H4 (cell line): ENCODE measurements around the gene CAMTA1. TPM values are rescaled to one million over a fixed set of nuclear protein-coding genes. Genes with fewer than 3 reads are reported as not detected.

Experiments
- DNase-seq: peaks from one replicate; pipeline ENCODE4 v3.0.0-alpha.2; 2015; ENCODE audit warnings: low spot score
- total RNA-seq: library from RNA; depleted of rRNA; stranded (reverse); fragments of >200 nt; shearing (Covaris generic); gene quantifications from 2 replicates; pipeline ENCODE4 v1.2.3, GENCODE V29; 2014

CAMTA1 gene
- total RNA-seq, 1 experiment from 2014 or later, result 98.2 TPM

DNA sequence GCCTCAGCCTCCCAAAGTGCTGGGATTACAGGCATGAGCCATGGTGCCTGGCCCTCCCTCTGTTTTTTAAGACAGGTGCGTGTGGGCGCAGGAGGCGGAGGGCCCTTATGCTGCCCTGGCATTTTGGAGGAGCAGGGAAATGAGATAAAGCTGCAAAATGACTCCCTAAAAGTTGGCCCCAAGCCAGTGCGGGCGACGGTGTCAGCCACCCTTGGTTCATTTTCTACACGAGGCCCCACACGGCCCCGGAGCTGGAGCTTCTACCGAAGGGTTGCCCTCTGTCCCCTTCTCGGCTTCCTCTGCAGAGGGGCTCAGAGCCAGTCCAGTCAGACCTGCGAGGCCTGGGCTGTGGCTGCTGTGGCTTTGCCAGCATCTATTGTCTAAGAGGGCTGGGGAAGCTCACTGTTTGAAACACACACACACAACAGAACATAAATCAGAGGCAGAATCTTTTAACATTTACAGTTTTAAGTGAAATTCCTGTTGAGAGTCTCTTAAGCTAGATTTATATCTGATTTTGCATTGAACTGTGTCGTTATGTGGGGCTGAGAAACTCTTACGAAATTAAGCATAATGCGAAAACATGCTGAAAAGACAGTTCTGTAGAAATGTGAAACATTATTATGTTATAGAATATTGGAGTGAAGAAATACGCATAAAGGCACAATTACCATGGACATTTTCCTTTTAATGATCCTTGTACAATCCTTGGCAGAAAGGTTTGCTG, 255.9 kb downstream of the CAMTA1 start:
- DNase-seq, result no peak

DNA sequence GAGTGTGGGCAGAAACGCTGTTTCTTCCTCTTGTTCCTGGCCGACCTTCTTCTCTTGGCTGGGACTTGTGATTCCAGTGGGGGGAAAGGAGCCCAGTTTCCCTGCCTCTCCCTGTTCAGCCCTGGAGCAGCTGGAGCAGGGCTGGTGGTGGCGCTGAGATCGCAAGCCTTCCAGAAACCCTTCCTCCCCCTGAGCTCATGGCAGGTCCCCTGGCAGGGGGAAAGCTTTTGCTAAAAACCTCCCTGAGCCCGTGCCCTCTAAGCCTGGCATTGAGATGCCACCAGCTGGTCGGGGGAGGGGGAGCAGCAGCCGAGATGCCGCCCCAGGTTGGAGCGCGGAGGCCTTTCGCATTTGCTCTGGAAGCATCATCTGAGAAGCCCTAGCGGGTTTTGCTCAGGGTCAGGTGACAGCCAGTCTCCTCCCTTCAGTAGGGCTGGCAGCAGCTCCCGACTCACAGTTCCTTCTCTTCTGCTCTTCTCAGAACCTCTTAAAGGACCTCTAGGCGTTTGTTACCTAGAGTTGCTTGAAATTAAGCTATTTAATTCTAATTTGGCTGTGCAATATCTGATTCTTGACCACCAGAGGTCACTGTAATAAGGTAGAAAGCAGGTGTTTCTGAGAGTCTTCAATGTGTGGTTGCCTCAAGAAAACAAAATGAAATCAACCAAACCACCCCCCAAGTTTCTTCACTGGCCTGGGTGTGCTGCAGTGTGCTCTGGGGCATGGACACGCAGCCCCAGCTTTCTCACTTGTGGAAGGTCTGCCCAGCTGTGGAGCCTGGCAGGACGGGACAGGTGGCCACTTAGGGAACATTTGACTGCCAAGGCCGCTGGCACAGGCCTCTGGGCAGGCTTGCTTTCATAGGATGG, 257.3 kb downstream of the CAMTA1 start:
- DNase-seq, result peak; percentile 9

DNA sequence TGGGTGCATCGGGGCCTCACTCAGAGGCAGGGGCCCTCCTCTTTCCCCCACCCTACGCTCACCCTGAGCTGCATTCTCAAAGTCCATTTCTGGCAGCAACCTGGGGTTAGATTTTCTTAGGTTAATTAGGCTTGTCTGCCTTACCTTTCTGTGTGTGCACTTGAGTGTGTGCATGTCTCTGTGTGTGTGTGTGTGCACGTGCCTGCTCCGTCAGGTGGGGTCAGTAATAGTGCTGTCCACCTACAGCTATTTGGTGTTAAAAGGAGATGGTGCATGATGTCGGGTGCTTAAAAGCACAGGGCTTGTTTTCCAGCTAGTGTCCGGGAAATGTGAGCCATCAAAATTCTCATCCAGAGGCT, 257.9 kb downstream of the CAMTA1 start:
- no peak for DNase-seq

DNA sequence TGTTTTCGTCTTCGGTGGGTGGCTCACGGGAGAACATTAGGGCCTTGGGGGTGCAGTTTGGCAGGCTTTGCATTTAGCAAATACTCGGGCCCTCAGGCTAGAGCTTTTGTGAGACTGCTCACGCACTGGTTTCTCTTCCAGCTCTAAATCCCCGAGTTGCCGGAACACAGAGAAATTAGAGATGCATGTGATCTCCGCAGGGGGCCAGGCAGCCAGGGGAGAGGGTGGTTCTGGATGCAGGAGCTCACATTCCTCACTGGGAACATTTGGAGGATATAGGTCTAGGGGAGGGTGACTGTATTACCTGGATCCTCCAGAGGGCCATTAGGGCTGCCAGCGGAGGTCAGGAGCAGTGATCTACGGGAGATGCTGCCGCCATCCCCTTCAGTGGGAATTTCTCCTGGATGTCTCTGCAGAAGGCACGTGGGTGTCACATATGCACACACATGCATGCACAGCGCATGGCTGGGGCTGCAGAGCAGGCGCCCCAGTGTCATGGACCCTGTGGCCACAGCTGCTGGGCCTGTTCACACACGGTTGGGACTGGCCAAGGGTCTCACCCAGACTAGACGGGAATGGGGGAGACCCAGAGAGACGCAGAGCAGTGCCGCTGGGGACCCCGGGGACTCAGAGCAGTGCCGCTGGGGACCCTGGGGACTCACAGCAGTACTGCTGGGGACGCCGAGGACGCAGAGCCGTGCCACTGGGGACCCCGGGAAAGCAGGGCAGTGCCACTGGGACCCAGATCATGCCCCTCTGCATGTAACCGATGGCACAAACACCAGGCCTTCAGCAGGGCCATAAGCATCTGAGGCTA, 258.7 kb downstream of the CAMTA1 start:
- no peak for DNase-seq

DNA sequence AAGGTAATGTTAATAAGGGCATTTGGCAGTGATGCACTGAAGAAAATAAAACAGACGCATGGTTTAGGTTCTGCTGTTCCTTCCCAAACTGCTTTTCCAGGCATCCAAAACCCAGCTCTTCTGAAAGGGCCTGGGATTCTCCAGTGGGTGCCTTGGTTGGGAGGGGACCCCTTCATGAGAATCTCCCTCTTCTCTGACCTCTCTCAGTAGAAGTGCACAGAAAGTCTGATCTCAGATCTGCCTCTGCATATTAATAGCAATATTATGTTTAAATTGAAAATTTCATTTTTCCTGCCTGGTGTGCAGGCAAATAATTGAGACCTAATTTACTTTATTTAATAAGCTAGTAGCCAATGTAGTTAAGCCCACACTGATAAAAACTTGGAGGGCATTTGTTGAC, 260.6 kb downstream of the CAMTA1 start:
- no peak for DNase-seq

DNA sequence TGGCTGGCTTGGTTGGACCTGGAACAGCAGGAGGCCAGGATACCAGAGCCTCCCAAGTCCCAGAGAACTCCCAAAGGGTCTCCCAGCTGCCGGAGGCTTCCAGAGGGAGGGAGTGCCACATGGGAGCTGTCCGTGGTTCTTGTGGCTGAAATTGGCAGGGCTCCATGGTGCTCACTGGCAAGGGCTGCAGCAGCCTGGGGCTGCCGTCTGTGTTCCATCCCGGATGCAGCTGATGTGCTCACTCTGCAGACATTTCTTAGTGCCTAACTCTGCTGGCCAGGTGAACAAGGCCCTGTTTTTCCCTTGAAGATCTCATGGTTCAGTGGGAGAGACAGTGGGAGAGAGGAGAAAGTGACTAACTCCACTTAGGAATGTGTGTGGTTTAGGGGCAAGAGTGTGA, 261.1 kb downstream of the CAMTA1 start:
- peak; percentile 58 for DNase-seq

DNA sequence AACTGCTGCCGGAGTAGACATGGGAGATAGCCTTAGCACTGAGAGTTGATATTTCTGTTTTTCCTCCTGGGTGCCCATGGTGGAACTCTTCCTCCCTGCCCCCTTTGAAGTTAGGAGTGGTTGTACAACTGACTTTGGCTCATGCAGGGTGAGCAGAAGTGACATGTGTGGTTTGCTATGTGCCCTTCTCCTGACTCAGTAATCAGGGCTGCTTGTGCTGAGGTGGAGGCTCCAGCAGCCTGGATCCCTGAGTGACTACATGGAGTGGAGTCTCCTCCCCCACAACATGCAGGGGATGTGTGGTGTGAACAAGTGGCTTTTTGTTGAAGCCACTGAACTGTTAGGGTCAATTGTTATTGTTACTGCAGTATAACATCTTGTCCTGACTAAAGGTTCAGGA, 261.6 kb downstream of the CAMTA1 start:
- no peak for DNase-seq

DNA sequence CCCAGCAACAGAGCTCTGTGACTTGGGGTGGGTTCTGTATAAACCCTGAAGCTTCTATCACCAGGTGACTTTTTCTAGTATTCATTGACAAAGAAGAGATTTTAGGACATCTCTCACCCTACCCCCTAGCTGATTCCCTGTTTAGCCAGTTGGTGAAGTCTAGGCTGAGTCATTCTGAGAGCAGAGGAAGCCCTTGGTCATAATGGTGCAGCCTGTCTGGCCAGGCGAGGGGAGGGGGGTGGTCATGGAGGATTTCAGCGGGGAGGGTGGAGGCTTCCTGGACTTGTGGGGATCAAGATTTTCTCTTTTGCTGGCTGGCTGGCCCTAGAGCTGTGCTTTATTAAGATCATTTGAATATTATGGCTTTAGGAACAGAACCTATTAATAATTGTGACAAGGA, 262.6 kb downstream of the CAMTA1 start:
- DNase-seq, result no peak

DNA sequence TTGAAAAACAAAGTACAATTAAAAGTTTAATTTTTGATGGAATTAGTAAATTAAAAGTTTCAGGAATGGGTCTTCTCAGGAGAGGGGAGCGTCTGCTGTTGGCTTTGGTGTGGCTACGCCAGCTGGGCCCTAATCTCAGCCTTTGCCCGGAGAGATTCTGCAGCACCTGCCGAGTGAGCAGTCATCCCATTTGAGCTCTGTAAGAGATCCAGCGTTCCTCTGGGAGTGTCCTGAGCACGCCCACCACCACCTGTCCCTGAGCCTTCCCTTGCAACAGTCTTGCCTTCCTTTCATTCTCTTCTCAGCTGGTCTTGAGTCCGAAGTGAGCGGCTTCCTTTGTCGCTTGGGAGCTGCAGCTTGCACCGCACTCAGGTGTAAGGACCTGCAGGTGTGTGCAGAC, 263.1 kb downstream of the CAMTA1 start:
- DNase-seq, result no peak

DNA sequence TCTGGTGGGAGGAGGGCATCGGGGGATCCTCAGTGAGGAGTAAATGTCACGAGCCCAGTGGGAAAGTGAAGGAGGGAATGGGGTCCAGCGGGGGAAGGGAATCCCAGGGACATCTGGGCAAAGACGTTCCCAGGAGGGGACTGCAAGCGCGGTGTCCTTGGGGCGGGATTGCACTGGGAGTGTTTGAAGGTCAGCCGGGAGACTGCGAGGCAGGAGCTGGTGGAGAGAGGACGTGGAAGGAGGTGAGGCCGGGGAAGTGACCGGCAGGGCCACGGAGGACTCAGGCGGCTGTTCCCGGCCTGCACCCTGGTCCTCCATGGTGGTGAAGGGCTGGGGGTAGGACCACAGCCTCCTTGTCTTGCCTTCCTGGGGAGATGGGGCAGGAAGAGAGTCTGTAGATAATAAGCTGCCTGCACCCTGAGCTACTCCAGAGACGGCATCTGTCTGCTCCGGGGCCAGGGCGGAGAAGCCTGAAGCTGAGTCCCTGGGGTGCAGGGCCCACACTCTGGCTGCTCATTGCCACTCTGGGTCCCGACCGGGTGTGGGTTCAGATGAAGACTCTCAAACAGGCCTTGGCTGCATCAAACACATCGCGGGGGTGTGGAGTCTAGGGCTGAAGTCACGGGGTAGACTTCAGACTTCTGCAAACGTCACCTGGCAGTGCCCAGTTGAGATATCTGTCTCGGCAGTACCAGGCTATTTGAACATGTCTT, 264.8 kb downstream of the CAMTA1 start:
- no peak for DNase-seq

DNA sequence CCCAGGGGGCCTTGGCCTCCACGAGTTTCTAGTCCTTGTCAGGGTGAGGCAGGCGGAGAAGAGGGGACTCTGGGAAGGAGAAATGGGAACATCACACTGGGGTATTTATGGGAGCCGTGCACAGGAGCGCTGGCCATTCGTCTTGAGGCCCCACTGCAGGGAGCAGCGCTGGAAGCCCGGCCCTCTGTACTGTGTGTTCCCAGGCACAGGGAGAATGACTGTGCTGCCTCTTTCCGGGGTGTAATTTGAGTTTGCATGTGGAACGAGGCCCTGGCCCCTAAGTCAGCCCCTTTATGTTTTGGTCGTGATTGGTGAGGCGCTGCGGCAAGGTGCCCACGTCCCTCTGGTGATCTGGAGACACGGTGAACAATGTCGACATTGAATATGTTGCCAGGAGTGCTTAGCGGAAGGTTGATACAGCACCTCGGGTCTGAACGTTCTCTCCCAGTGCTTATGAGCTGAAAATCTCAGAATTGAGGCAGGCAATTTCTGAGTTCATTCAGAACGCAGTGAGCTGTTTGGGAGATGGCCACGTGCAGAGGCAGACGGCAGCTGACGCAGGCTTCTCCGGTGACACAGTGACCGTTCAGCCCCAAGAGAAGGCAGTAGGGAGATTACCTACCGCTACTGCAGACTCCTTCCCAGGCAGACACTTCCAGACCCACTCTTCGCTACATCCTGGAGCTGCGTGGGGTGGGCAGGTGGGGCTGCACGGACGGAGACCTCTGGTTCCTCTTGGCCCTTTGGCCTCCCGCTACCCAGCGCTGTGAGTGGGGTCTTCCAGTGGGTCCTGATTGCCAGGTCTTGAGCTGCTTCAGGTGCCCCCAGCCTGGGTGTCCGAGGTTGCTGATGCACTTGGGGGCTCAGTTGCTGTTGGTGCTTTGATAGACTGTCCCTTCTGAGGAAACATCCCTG, 265.8 kb downstream of the CAMTA1 start:
- no peak for DNase-seq

DNA sequence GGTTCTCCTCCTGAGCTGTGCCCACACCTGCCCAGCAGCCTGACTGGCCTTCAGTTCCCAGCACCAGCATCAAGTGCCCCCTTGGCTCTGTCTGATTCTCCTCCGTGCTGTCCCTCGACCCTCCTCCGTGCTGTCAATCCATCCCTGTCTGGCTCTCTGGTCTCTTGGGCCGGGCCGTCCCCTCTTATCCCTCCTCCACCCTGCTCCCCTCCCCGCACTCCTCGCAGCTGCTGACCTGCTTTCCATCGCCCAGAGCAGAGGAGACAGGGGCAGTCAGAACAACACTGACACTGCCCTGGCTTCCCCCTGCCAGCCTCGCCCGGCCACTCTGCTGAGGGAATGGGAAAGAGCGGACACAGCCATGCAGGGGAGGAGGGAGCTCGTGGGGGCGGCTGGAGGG, 267.4 kb downstream of the CAMTA1 start:
- no peak for DNase-seq

DNA sequence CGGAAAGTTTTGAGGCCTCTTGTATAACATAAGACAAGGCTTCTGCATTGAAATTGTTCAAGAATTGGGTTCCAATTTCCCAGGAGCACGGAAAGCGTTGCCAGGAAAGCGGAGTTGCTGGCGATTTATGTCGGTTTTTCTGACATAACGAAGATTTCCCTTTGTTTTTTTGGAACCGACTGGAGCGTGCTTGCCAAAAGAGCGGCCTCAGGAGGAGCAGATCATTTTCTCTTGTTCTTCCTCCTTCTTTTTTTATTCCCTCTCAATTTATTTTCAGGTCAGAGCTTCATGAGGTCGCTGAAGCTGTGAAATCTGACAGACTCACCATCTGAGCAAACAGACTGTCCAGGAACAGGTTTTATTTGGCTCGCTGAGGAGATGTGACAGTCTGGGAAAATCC, 275.5 kb downstream of the CAMTA1 start:
- DNase-seq, result no peak

DNA sequence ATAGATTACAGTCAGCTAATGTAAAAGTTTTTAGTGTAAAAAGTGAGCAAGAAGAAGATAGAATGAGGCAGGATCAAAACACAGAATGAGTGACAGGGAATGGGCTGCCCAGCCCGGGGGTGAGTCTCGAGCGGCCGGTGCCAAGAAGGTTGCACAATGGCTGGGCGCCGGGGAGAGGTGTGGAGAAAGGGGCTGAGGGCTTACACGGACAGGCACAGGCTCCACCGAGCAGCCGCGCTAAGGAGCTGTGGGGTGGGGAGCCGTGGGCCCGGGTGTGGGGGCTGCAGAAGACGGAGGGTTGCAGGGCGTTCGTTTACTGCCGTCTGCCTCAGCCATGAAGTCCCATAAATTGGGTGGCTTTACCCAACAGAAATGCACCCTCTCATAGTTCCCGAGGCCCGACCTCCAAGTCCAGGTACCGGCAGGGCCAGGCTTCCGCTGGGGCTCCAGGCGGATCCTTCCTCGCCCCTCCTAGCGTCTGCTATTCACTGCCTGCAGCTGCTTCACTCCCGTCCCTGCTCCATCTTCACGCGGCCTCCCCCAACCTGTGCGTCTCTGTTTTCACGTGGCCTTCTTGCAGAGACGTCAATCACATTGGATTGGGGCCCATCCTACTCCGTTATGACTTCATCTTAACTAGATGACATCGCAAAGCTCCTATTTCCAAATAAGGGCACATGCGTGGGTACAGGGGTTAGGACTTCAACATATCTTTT, 277.2 kb downstream of the CAMTA1 start:
- no peak for DNase-seq

DNA sequence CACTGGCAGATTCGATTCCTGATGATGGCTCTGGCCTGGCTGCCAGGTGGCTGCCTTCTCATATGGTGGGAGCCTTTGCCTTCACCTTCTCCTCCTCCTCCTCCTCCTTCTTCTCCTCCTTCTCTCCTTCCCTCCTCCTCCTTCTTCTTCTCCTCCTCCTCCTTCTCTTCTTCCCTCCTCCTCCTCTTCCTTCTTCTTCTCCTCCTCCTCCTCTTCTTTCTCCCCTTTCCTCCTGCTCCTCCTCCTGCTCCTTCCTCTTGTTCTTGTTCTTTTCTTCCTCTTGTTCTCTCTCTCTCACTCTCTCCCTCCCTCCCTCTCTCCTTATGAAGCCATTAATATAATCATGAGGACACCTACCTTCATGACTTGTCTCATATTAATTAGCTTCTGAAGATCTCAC, 278.7 kb downstream of the CAMTA1 start:
- no peak for DNase-seq

DNA sequence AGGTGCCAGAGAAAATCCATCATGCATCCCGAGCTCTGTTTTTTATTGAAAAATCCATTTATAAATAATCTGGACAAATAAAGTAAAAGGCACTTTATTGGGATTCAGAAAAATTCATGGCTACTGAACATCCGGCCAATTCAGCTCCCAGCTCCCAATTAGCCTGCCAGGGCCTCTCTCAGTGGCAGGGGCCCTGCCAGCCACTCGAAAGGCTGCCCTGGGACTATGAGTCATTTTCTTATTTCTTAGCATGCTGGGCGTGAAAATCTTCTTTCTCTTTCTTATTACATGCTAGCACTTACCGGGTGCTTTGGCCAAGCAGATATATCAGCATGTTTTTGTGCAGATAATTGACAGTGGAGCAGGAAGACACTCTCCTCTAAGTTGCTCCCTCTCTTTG, 283.3 kb downstream of the CAMTA1 start:
- DNase-seq, result no peak

DNA sequence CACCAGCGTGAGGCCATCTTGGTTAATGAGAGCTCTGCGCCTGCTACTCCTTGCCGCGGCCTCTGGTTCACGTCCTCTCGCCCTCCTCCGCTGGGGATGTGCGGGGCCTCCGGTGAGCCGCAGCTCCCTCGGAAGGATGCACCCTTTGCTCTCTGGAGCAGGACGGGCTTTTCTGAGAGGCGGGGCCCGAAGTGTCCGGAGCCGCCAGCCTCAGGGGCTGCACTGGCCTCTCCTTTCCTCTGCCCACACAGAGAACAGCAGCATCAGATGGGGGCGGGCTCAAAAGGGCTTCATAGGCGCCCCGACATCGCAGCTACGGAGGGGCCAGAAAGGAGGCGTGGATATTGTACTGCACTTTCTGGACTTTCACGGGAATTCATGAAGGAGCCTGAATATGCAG, 284.7 kb downstream of the CAMTA1 start:
- DNase-seq, result no peak

DNA sequence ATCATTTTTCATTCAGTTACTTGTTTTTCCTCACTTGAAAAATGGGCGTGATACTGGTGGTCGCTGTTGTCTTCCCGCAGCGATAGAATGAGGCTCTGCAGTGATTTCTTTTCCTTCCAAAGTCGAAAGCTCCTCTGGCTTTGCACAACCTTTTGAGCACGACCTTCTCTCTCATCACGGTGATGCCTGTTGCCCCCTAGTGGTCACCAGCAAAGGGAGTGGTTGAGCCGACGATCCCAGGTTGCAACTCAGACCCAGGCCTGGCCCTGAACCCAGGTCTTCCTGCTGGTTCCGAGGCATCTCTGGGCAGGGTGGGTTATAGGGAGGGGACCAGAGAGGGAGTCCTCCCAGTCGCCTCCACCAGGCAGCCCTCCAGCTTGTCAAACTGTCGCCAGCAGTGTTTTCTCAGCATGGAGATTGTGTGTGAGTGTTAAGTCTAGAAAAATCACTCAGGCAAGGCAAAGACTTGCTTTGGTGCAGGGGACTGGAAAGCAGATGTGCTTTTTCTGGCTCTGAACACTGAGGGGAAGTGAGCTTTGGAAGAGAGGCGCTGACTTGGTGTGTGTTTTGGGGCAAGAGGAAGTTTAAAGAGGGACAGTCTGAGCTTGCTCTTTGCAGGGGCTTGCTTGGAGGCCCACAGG, 285.3 kb downstream of the CAMTA1 start:
- peak; percentile 53 for DNase-seq

DNA sequence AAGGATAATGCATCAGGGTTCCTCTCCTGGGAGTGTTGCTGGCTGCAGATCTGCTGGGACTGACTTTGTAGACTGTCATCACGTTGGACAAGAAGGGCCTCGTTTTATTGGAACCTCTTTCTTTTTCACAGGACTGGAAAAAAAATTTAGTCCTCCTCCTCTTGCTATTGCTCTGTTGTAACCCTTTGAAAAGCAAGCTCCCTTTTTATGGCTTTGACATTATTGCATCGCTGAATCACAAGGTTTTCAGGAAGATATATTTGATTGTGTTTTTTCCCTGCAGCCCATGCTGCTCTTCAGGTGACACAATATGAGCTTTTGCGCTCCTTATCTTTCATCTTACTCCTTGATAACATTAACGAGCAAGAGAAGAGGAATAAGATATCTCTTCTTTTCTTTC, 290.9 kb downstream of the CAMTA1 start:
- no peak for DNase-seq

DNA sequence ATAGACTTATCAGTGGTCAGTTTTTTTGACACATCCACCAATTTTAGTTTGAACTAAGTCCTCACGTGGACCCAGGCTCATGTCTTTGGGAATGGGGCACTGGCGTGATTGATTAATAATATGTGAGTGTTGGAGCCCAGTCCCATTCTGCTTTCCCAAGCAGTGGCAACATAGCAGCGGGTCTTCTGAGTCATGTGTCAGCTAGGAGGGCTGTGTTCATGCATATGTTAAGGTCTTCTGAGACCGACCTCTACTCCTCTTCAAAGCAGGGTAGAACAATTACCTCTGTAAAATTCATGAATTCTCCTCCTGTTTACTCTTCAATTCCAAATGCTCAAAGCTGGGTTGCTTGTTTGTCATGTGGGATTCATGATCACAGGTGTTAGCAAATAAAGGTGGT, 291.3 kb downstream of the CAMTA1 start:
- DNase-seq, result no peak
